ENCODE measurements around the gene GVQW3.

- TF ChIP-seq CTCF (conservative IDR thresholded peaks at IDR 0.05) (no peak), ZFX (IDR thresholded peaks at IDR 0.05) (no peak)
Observed at GRCh38 chr11:76443268-76443980, 62.3 kb downstream of the GVQW3 start.

Measured in C4-2B (cell line).